Posterior vena cava (tissue), 2 donors: ENCODE results near the gene LIMK1. TPM values are rescaled to one million over a fixed set of nuclear protein-coding genes. Genes with fewer than 3 reads are reported as not detected.
"Not testable (repeated sequence)": the region's sequence is repeated elsewhere in the genome, so short reads cannot be mapped to it uniquely, and the experiment has no call there.

Source experiments
- DNase-seq: peaks from one replicate; pipeline ENCODE4 v3.0.0-alpha.2; 2020; ENCODE audit warnings: low spot score
- intact Hi-C, 2 donors: fragments of 100-400 bp; cut with DNase I; formaldehyde crosslinking; loops; one replicate each; pipeline versions ENCODE4 v1.14.1 to v1.14.2; 2022 to 2023
- long read RNA-seq, 2 donors: library from polyadenylated mRNA; unstranded; transcript quantifications; one replicate each; pipeline ENCODE4 v2.0.0, GENCODE V29; 2020 to 2021
- total RNA-seq, 2 donors: library from RNA; stranded (reverse); fragmentation: NEBNext Ultra II Directional; extraction: Animal tissue kit (Norgen Biotek cat#: 25700); gene quantifications; one replicate each; pipeline ENCODE4 v1.2.1, GENCODE V29; 2021
- donor health status: DM: yes; HTN: yes; CAD: no.
- donor health status: DM: yes; HTN: yes; CAD: no.

Gene LIMK1
- 10 to 100 TPM; 19.4 to 22.3 TPM for total RNA-seq
- long read RNA-seq, donor 1, partial matches to known transcripts, result 0 of 2 reads
- long read RNA-seq, donor 1, other reads (novel, unspliced or antisense), result 2 of 2 reads
- long read RNA-seq, donor 2, partial matches to known transcripts, result 4 of 6 reads
- long read RNA-seq, donor 2, other reads (novel, unspliced or antisense), result 2 of 6 reads

DNA sequence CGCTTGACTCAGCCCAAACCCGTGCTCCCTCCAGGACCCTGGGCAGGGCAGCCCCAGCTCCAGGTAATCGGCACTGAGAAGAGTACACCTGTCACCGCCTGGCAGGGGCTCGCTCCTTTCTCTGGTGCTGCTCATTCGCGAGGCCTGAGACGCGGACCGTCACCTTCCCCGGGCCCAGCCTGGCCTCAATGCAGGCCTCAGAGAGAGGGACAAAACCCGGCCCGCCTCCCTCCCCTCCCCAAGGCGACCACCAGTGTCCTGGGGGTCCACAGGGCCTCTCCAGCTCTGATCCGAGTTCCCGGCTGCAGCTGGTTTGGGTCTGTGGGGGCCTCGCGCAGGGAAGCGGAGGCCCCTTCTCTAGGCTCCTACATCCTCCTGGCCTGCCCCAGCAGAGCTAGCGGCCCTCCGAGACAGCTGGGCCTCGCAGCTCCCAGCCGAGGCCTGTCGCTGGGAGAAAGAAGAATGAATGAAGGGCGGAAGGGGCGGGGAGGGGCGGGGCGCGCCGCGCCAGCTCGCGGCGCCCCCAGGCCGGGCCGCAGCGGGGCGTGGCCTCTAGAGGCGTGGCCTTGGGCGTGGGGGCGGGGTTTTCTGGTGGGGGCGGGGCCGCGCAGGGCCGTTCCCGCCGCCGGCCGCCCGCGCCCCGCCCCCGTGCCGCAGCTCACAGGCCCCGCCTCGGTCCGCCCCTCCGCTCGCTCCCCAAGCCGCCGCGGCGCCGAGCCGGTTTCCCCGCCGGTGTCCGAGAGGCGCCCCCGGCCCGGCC is at the start of gene LIMK1:
Gene LIMK1, plus strand, starts transcription at position 688 of the 760 bp plus-strand sequence. CDS start 187 bp downstream, outside the sequence.
- intact Hi-C loops, result loop anchor here (1.0 to 10.0 kb wide), 2 partner anchors 11 to 92 kb away; partner anchors contain the start of gene EIF4H (in 1 of the 2)
- peak; percentile 93 for DNase-seq

DNA sequence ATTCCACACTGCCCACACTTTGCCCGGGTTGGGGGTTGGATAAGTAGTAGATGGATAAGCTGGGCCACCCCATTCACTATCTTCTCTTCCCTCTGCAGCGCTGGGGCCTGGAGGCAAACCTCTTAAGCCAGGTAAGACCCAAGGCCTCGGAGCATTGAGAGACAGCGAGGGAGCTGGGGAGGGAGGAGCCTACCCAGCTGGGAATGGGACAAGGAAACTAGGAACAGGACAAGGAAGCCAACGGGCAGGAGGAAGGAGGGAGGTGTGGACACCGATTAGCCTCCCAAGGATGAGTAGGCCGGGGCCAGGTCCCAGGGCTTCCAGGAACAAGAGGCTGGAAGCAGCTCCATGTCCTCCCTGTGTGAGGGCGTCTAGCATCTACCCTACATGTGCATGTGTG is 46.0 kb upstream of the LIMK1 start:
- intact Hi-C loops, result no loop called here
- peak; percentile 82 for DNase-seq

DNA sequence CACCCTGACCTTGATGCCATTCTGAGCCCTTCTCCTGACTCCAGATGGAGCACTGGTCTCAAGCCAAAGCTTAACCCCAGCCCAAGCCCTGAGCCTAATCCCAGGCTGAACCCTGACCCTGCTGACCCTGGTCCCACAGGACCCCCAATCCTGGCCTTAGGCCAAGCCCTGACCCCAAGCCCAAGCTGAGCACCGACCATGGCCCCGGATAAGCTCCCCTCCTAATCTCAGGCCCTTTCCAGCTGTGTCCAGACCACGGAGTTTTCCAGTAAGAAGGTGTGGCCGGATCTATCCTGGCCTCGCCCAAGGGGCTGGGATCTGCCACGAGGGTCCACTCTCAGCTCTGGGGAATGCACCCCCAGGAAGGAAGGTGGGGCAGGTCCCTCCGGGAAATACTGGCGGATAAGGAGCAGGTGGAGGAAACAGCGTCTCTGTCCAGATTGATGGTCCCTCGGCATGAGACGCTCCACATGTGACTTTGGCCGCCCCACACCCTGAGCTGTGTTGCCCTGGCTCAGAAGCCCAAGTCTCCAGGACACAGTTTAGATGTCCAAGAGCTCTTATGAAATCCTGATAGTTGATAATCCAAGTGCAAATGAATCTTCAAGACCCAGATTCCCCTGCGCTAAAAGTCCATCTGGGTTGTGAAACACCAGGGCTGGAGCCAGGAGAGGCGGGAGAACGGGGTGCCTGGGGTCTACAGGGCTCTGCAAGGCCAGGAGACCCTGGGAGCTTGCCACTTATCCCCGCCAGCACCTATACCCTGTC is 45.2 kb upstream of the LIMK1 start:
- intact Hi-C loops, result no loop called here

GRCh38 chr7:74039337-74039736 is 44.3 kb upstream of the LIMK1 start:
- DNase-seq, result peak; percentile 75
- intact Hi-C loops, result no loop called here

More for the DNA sequence above, 45.2 kb upstream of the LIMK1 start:
- DNase-seq, result peak; percentile 88

- intact Hi-C loops, result loop anchor here in 1 of 2 donors (1.0 kb wide), 1 partner anchor 12 kb away; the partner anchor contains the start of gene ELN
These were observed 43.4 kb upstream of the LIMK1 start for GRCh38 chr7:74040101-74040790.

DNA sequence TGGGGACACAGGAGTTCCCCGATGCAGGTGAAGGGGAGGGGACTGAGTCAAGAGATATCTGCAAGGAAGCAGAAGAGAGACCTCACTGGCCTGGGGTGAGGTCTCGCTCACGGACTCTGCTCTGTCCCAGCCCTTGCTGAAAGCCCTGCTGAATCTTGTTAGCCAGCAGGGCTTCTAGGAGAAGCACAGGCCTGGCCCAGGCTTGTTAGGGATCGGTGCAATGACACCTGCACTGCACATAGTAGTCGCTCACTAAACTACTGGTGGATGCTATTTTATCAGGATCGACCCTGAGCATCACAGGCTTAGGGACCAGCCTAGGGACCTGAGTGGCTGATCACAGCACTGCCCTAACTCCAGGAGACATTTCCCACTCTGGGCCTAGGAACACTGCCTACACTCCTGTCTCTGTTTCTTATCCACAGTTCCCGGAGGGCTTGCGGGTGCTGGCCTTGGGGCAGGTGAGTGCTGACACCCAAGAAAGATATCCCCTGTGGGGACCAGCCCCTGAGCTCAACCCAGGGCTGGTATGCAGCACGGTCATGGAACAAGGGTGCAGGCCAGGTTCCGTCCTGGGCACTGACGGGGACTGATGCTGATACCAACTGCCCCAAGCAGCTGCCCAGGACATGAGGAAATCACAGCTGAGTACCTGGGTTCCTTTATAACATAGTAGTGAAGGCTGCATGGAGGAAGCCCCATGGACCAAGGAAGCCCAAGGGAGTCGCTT is 42.6 kb upstream of the LIMK1 start:
- peak; percentile 77 for DNase-seq
- intact Hi-C loops, result loop anchor here in 1 of 2 donors (1.0 kb wide), 1 partner anchor 13 kb away; the partner anchor contains the start of gene ELN

More at GRCh38 chr7:74040101-74040790, 43.4 kb upstream of the LIMK1 start:
- peak; percentile 58 for DNase-seq

GRCh38 chr7:74042746-74043522 is 40.7 kb upstream of the LIMK1 start:
- peak; percentile 73 for DNase-seq

DNA sequence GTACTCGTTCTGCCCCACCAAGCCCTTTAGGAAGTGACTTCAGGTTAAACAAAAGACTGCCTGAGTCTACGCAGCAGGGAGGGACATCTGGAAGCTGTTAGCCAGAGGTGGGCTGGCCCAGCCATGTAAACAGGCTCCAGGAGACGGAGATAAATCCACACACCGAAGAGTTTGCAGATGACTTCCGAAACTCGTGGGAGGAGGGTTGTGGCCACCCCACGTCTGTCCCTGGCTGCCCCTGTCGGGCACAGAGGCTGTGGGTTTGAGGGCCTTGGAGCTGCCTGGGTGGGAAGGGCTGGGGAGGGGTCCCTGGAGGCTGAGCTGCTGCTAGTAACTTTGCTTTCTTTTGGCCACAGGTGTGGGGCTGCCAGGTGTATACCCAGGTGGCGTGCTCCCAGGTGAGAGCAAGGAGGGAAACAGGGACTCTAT is 40.1 kb upstream of the LIMK1 start:
- intact Hi-C loops, result no loop called here
- peak; percentile 79 for DNase-seq

More at GRCh38 chr7:74042746-74043522, 40.7 kb upstream of the LIMK1 start:
- intact Hi-C loops, result no loop called here

DNA sequence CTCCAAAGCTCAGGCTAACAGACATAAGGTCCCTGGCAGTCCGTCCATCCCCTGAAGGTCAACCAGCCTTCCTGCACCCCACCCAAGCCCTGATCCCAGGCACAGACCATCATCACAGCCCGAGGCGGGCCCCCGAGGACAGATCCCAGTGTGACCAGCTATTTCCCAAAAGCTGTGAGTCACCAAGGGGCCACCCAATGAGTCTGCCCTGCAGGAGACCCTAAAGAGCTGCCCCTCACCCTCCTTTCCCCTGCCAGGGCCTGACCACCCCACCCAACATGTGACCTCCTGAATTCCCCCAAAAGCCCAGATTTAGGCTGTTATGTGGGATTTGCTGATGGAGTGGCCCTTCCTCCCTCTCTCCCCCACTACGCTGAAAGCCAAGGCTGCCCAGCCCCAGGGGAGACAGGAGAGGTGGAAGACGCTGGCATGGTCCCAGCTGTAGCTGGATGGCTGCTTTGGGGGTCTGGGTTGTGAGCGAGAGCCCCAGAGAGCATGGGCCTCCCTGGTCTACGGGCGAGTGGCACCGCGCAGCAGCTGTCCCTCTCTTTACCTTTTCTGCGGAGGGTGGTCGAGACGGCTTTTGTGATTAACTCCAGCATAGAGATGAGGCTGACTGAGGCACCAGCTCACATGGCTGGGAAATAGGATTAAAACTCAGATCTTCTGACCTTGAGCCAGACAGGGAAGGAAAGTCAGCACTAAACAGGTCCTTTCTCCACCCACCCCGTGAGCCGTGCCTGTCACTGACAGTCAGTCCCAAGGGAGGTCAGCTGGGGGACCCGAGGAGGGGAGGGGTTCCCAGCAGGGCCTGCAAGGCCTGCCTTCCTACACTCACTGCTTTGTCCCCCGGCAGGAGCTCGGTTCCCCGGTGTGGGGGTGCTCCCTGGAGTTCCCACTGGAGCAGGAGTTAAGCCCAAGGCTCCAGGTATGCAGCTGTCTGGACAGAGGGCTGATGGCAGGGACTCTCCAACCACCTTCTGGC is 38.9 kb upstream of the LIMK1 start:
- intact Hi-C loops, result no loop called here
- peak; percentile 81 for DNase-seq

DNA sequence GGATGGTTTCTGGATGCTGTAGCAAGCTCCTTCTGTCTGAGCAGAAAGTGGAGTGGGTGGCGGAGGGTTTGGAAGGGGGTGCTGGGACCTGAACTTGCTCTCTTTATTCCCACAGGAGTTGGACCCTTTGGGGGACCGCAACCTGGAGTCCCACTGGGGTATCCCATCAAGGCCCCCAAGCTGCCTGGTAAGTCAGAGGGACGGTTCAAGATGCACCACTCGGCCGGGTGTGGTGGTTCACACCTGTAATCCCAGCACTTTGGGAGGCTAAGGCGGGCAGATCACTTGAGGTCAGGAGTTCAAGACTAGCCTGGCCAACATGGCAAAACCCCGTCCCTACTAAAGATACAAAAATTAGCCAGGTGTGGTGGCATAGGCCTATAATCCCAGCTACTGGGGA is 37.0 kb upstream of the LIMK1 start:
- DNase-seq, result peak; percentile 72
- intact Hi-C loops, result not testable (repeated sequence)

DNA sequence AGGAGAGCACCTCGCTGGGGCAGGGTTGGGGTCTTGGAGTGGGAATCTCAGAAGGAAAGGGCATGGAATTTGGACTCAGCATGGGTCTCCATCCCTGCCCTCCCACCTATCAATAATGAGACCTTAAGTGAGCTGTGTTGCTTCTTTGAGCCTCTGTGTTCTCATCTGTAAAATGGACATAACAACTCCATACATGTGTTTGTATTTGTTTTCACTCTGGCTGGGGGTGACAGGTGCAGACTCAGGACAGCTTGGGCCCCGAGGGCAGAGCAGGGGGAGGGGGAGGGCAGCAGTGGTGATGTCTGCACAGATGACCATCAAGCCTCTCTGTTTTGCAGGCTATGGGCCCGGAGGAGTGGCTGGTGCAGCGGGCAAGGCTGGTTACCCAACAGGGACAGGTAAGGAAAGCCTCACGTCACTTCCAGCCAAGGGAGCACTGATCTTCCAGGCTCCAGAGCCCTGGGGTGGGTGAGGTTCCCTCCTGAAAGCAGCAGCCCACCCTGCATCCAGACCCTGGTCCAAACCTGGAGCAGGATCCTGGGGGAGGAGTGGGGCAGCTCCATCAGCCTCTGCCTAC is 35.7 kb upstream of the LIMK1 start:
- peak; percentile 78 for DNase-seq

DNA sequence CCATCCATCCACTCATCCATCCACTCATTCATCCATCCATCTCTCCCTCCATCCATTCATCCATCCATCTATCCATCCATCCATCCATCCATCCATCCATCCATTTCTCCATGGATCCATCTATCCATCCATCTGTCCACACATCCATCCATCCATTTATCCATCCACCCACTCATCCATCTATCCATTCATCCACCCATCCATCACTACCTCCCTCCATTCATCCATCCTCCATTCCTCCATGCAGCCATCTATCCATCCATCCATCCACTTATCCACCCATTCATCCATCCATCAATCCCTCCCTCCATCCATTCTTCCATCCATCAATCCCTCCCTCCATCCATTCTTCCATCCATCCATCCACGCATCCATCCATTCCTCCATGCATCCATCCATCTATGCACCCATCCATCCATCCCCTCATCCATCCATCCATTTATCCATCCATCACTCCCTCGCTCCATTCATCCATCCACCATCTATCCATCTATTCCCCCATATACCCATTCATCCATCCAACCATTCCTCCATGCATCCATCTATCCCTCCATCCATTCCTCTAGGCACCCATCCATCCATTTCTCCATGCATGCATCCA is 34.5 kb upstream of the LIMK1 start:
- intact Hi-C loops, result no loop called here
- no peak for DNase-seq

More for the DNA sequence above, 35.7 kb upstream of the LIMK1 start:
- intact Hi-C loops, result no loop called here

DNA sequence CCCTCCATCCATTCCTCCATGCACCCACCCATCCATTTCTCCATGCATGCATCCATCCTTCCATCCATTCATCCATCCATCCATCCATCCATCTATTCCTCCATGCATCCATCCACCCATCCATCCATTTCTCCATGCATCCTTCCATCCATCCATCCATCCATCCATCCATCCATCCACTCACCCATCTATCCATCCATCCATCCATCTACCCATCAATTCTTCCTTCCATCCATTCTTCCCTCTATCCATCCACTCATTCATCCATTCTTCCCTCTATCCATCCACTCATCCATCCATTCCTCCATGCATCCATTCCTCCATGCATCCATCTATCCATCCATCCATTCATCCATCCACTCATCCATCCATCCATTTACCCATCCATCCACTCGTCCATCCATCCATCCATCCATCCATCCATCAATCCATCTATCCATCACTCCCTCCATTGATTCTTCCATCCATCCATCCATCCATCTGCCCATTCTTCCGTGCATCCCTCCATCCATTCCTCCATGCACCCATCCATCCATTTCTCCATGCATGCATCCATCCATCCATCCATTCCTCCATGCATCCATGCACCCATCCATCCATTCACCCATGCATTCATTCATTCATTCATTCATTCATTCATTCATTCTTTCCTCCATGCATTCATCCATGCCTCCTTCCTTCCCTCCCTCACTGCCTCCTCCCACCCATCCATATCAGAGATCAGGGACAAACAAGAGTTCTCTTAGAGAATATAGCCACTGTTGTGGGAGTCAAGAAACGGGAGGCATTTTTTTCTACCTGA is 33.4 kb upstream of the LIMK1 start:
- intact Hi-C loops, result no loop called here
- no peak for DNase-seq

DNA sequence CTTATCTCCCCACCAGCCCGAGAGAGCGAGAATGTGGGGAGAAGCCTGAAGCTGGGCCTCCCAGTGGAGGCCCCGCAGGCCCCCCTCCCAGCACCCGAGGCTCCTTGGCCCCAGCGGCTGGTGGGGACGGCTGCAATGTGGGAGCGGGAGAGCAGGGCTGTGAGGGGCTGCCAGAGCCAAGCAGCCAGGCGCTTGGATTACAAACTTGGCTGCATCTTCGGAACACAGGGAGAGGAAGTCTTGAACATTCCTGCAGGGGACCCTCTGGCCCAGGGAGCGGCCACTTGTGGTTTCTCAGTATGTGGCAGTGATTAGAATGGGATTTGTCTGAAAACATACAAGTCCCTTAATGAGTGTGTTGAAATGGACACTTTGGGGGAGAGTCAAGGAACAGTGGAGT is 32.4 kb upstream of the LIMK1 start:
- peak; percentile 69 for DNase-seq
- intact Hi-C loops, result no loop called here
